Measurements from ENCODE around the gene AMIGO1. TPM values are rescaled to one million over a fixed set of nuclear protein-coding genes. Genes with fewer than 3 reads are reported as not detected.
A peak's percentile ranks its signal among the peaks of the same experiment; 100 is the strongest.

The AMIGO1 gene
- total and polyA plus RNA-seq, 12 donors = 3.8 to 27.9 (median 22.5) TPM

- no peaks in the 10 kb centered on the region for H3K9me3 ChIP-seq (replicated peaks in 1 of 3)
- intact Hi-C loops (cut with DNase I) = no loop called here
- no peaks in the 10 kb centered on the region for H3K36me3 ChIP-seq (replicated peaks in 1 of 2)
- DNase-seq = no peak
- no peaks in the 10 kb centered on the region for H3K27me3 ChIP-seq
- no peak overlapping the region for H3K27ac ChIP-seq
- H3K4me3 ChIP-seq = no peak overlapping the region
- TF ChIP-seq POLR2A (IDR thresholded peaks at IDR 0.05) = no peak
- TF ChIP-seq, protein P1, sequence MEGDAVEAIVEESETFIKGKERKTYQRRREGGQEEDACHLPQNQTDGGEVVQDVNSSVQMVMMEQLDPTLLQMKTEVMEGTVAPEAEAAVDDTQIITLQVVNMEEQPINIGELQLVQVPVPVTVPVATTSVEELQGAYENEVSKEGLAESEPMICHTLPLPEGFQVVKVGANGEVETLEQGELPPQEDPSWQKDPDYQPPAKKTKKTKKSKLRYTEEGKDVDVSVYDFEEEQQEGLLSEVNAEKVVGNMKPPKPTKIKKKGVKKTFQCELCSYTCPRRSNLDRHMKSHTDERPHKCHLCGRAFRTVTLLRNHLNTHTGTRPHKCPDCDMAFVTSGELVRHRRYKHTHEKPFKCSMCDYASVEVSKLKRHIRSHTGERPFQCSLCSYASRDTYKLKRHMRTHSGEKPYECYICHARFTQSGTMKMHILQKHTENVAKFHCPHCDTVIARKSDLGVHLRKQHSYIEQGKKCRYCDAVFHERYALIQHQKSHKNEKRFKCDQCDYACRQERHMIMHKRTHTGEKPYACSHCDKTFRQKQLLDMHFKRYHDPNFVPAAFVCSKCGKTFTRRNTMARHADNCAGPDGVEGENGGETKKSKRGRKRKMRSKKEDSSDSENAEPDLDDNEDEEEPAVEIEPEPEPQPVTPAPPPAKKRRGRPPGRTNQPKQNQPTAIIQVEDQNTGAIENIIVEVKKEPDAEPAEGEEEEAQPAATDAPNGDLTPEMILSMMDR (IDR thresholded peaks at IDR 0.05) = no peak
- peaks cover 10 to 11% of the 10 kb centered on the region in 2 donors for H3K4me1 ChIP-seq (replicated peaks in 1 of 2)
- WGBS, 4 donors = 86 to 94% (median 90%) methylated on average over 1 of the region's 1 CpG
These were observed 41.5 kb downstream of the AMIGO1 start for GRCh38 chr1:109468061-109468460.

- no peak for TF ChIP-seq POLR2A (IDR thresholded peaks at IDR 0.05)
- TF ChIP-seq, protein P1 (IDR thresholded peaks at IDR 0.05) = no peak
- H3K36me3 ChIP-seq (replicated peaks in 1 of 2) = no peaks in the 10 kb centered on the region
- peak in 3 of 7 donors; percentile 38 to 48 (median 40) for DNase-seq
- H3K4me3 ChIP-seq = peak overlapping the region in 2 of 4 donors; percentile 68 to 89
- WGBS, 4 donors = 10 to 23% (median 13%) methylated on average over 12 to 23 of the region's 23 CpGs
- H3K27ac ChIP-seq = peak overlapping the region in 3 of 5 donors; percentile 85 to 86 (median 86)
- no peaks in the 10 kb centered on the region for H3K9me3 ChIP-seq (replicated peaks in 1 of 3)
- peaks cover 10 to 11% of the 10 kb centered on the region in 2 donors for H3K4me1 ChIP-seq (replicated peaks in 1 of 2)
- H3K27me3 ChIP-seq = no peaks in the 10 kb centered on the region
- intact Hi-C loops (cut with DNase I) = no loop called here
These were observed 42.2 kb downstream of the AMIGO1 start for GRCh38 chr1:109467301-109467777.

DNA sequence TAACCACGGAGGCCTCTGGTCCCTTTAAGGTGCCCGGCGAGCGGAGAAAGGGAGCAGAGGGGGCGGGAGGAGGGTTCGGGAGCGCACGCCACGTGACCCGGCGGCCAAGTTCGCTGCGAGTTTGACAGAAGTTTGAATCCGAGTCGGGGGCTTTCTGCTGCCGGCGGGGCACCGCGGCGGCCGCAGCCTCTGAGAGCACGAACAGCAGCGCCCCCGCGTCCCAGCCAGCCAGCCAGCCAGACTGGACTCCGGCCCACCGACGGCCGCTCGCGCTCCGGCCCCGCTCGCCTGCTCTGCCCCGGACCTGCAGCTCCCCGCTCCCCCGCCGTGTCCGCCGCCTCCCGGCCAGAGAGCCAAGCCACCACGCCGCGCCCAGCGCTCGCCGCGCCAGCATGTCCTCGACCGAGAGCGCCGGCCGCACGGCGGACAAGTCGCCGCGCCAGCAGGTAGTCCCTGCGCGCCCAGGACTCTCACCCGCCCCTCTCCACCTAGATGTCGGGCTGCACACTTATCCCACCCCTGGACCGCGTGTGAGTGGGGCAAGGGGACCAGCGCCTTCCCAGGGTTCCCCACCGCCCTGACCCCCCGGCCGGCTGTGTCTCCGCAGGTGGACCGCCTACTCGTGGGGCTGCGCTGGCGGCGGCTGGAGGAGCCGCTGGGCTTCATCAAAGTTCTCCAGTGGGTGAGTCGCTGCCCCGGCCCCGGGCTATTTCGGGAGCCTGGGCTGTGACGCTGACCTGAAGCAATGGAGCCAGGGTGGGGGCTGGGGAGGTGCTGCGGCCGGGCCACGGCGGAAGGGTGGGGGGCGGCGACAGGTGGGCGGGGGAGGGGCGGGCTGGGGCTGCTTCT, 42.9 kb downstream of the AMIGO1 start, which contains the start of gene SYPL2:
TSS of gene SYPL2 (plus strand) at position 95 of the 849 bp plus-strand sequence. CDS start at position 393, 298 bp downstream.
- Histone ChIP-seq H3K27ac (peak within 1 kb of the TSS; percentile 21 to 86 (median 85)), H3K36me3 (replicated peaks in 1 of 2) (no peaks in the 10 kb centered on the region), H3K4me3 (peak within 1 kb of the TSS in 3 of 4 donors; percentile 22 to 89 (median 68)), H3K9me3 (replicated peaks in 1 of 3) (no peaks in the 10 kb centered on the region), H3K27me3 (no peaks in the 10 kb centered on the region), H3K4me1 (replicated peaks in 1 of 2) (peaks cover 10 to 11% of the 10 kb centered on the region in 2 donors)
- TF ChIP-seq, protein P1 (IDR thresholded peaks at IDR 0.05) = no peak
- peak; percentile 25 to 70 for TF ChIP-seq POLR2A (IDR thresholded peaks at IDR 0.05)
- 0 to 2% (median 0%) methylated on average over 1 to 88 of the region's 88 CpGs for WGBS, 4 donors
- DNase-seq = peak; percentile 77 to 86 (median 82)
- intact Hi-C loops (cut with DNase I) = no loop called here

DNA sequence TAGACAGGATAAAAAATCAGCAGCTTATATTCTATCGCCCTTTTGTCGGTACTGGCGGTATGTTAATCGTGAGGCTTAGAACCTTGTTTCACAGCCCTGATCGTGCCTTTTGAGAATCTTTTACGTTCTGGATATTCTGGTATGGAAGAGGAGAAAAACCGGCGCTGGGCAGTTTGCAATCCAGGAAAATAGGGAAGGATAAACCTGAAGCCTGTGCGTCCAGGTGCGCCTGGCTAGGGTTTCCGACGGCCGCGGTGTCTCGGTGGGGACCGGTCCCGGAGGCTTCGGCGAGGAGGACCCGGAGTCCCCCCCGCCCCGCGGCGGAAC, 43.4 kb downstream of the AMIGO1 start:
- Histone ChIP-seq H3K27ac (peak overlapping the region in 4 of 5 donors; percentile 59 to 86 (median 86)), H3K4me1 (replicated peaks in 1 of 2) (peaks cover 10 to 11% of the 10 kb centered on the region in 2 donors), H3K36me3 (replicated peaks in 1 of 2) (no peaks in the 10 kb centered on the region), H3K9me3 (replicated peaks in 1 of 3) (no peaks in the 10 kb centered on the region), H3K27me3 (no peaks in the 10 kb centered on the region), H3K4me3 (peak overlapping the region in 3 of 4 donors; percentile 22 to 89 (median 68))
- DNase-seq = no peak
- intact Hi-C loops (cut with DNase I) = no loop called here
- TF ChIP-seq, protein P1 (IDR thresholded peaks at IDR 0.05) = no peak
- no peak for TF ChIP-seq POLR2A (IDR thresholded peaks at IDR 0.05)
- WGBS, 4 donors = 4 to 11% (median 8%) methylated on average over 8 to 24 of the region's 24 CpGs

Data from adrenal gland (tissue), 12 donors.